ENCODE data around the gene STOX2.

DNA sequence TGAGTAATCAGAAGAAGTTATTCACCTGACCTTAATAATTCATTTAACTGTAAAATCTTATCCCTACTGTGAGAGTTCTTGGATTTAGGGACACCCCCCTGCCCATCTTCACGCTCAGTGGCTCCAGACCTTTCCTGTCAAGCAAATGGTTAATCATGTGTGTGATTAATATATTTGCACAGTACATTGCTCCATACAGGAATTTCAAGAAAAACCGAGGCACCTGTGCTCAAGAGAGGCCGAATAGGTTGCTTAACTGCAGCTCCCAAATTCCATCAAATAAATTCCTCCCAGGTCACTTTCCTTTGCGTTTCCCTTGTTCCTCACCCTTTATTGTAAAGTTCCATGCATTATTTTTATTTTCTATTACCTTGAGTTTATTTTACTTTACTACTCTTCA, 119.5 kb downstream of the STOX2 start:
- TF ChIP-seq, protein P1, sequence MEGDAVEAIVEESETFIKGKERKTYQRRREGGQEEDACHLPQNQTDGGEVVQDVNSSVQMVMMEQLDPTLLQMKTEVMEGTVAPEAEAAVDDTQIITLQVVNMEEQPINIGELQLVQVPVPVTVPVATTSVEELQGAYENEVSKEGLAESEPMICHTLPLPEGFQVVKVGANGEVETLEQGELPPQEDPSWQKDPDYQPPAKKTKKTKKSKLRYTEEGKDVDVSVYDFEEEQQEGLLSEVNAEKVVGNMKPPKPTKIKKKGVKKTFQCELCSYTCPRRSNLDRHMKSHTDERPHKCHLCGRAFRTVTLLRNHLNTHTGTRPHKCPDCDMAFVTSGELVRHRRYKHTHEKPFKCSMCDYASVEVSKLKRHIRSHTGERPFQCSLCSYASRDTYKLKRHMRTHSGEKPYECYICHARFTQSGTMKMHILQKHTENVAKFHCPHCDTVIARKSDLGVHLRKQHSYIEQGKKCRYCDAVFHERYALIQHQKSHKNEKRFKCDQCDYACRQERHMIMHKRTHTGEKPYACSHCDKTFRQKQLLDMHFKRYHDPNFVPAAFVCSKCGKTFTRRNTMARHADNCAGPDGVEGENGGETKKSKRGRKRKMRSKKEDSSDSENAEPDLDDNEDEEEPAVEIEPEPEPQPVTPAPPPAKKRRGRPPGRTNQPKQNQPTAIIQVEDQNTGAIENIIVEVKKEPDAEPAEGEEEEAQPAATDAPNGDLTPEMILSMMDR (IDR thresholded peaks at IDR 0.05) = no peak
- TF ChIP-seq POLR2A (IDR thresholded peaks at IDR 0.05) (no peak), EP300 (IDR thresholded peaks at IDR 0.05) (no peak)
